GM10266 (cell line): ENCODE measurements around the gene SNAI3.

ENCODE experiments used
- DNase-seq: peaks from one replicate; pipeline ENCODE4 v3.0.0; 2012; ENCODE audit errors: extremely low spot score
- CTCF ChIP-seq: IDR thresholded peaks from 2 replicates; pipeline ENCODE4 v1.5.1; 2012; ENCODE audit warnings: mild to moderate bottlenecking, low read depth; ENCODE audit not compliant: control insufficient read depth, insufficient read depth; ENCODE audit errors: missing control alignments

Gene SNAI3

GRCh38 chr16:88640498-88641247, 45.6 kb downstream of the SNAI3 start:
- TF ChIP-seq CTCF: no peak
- no peak for DNase-seq

- no peak for DNase-seq
- TF ChIP-seq CTCF: no peak
Measured at GRCh38 chr16:88640039-88640495, 46.2 kb downstream of the SNAI3 start.

GRCh38 chr16:88639231-88640038, 46.9 kb downstream of the SNAI3 start:
- no peak for DNase-seq
- no peak for TF ChIP-seq CTCF

GRCh38 chr16:88638323-88639230, 47.7 kb downstream of the SNAI3 start, which contains the start of gene IL17C:
IL17C (plus strand) TSS chr16:88638572; CDS start chr16:88638642, 70 bp downstream.
- DNase-seq: no peak
- no peak for TF ChIP-seq CTCF

GRCh38 chr16:88636488-88637265, 49.6 kb downstream of the SNAI3 start:
- TF ChIP-seq CTCF: no peak

GRCh38 chr16:88635671-88636319, 50.5 kb downstream of the SNAI3 start:
- no peak for DNase-seq
- TF ChIP-seq CTCF: no peak

More at GRCh38 chr16:88636488-88637265, 49.6 kb downstream of the SNAI3 start:
- no peak for DNase-seq
